Measurements from ENCODE around the gene THSD7A. TPM values are rescaled to one million over a fixed set of nuclear protein-coding genes. Genes with fewer than 3 reads are reported as not detected.

Gene THSD7A
- total and polyA plus RNA-seq, 2 of the 4 experiments (the other 2 are of a cell fraction), result 0.02 to 0.18 TPM

GRCh38 chr7:11591943-11592342 lies 240.1 kb downstream of the THSD7A start:
- H4K8ac ChIP-seq (ENCODE audit: low read depth in 2 of 2, low read length in 2 of 2), result no peak overlapping the region
- H2AFZ ChIP-seq (replicated peaks; ENCODE audit: low read length, poor library complexity), result no peak overlapping the region
- ChIA-PET POLR2A (ENCODE audit: unreplicated experiment) (no interaction called here), CTCF (no interaction called here)
- H4K20me1 ChIP-seq (ENCODE audit: insufficient read depth, low read length), result no peaks in the 10 kb centered on the region
- in situ Hi-C loops (cut with MboI; ENCODE audit: low sequenced_read_pairs), result no loop called here
- no peak overlapping the region for H2BK5ac ChIP-seq (ENCODE audit: low read depth, low read length, poor library complexity, severe bottlenecking)
- no peak overlapping the region for H2BK15ac ChIP-seq (ENCODE audit: low read depth, low read length)
- no peak for TF ChIP-seq RFX5 (IDR thresholded peaks at IDR 0.05; ENCODE audit: low read depth, low read length)
- TF ChIP-seq, protein P1, sequence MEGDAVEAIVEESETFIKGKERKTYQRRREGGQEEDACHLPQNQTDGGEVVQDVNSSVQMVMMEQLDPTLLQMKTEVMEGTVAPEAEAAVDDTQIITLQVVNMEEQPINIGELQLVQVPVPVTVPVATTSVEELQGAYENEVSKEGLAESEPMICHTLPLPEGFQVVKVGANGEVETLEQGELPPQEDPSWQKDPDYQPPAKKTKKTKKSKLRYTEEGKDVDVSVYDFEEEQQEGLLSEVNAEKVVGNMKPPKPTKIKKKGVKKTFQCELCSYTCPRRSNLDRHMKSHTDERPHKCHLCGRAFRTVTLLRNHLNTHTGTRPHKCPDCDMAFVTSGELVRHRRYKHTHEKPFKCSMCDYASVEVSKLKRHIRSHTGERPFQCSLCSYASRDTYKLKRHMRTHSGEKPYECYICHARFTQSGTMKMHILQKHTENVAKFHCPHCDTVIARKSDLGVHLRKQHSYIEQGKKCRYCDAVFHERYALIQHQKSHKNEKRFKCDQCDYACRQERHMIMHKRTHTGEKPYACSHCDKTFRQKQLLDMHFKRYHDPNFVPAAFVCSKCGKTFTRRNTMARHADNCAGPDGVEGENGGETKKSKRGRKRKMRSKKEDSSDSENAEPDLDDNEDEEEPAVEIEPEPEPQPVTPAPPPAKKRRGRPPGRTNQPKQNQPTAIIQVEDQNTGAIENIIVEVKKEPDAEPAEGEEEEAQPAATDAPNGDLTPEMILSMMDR (conservative IDR thresholded peaks at IDR 0.05; ENCODE audit: low read depth, low read length), result no peak
- no peak for TF ChIP-seq BHLHE40 (IDR thresholded peaks at IDR 0.05; ENCODE audit: low read depth, low read length)
- no peak for TF ChIP-seq POLR2A (IDR thresholded peaks at IDR 0.05; ENCODE audit: low read depth, low read length)
- TF ChIP-seq RCOR1 (IDR thresholded peaks at IDR 0.05; ENCODE audit: insufficient replicate concordance, low read length), result no peak
- TF ChIP-seq, protein P2, sequence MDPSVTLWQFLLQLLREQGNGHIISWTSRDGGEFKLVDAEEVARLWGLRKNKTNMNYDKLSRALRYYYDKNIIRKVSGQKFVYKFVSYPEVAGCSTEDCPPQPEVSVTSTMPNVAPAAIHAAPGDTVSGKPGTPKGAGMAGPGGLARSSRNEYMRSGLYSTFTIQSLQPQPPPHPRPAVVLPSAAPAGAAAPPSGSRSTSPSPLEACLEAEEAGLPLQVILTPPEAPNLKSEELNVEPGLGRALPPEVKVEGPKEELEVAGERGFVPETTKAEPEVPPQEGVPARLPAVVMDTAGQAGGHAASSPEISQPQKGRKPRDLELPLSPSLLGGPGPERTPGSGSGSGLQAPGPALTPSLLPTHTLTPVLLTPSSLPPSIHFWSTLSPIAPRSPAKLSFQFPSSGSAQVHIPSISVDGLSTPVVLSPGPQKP (IDR thresholded peaks at IDR 0.05; ENCODE audit: borderline replicate concordance, low read depth, low read length), result no peak
- TF ChIP-seq FOS (IDR thresholded peaks at IDR 0.05; ENCODE audit: low read depth, low read length), result no peak
- no peak for TF ChIP-seq MAFK (IDR thresholded peaks at IDR 0.05; ENCODE audit: low read depth, low read length)
- no peak for TF ChIP-seq SMC3 (IDR thresholded peaks at IDR 0.05; ENCODE audit: low read depth, low read length)
- TF ChIP-seq CHD1 (IDR thresholded peaks at IDR 0.05; ENCODE audit: low read depth, low read length), result no peak
- TF ChIP-seq USF2 (IDR thresholded peaks at IDR 0.05; ENCODE audit: low read depth, low read length), result no peak
- no peak for TF ChIP-seq MXI1 (IDR thresholded peaks at IDR 0.05; ENCODE audit: borderline replicate concordance, low read depth, low read length)
- TF ChIP-seq MAZ (IDR thresholded peaks at IDR 0.05; ENCODE audit: borderline replicate concordance, low read depth, low read length), result no peak
- no peak for TF ChIP-seq NFE2L2 (IDR thresholded peaks at IDR 0.05; ENCODE audit: low read depth, low read length)
- no peak for TF ChIP-seq CEBPB (IDR thresholded peaks at IDR 0.05; ENCODE audit: low read depth, low read length)
- no peaks in the 10 kb centered on the region for H3K9me1 ChIP-seq (ENCODE audit: insufficient read depth, low read length)
- no peak overlapping the region for H2AK5ac ChIP-seq (ENCODE audit: low read depth, low read length)
- dilution Hi-C loops (cut with HindIII; ENCODE audit: low sequenced_read_pairs, unreplicated experiment), result no loop called here
- H4K5ac ChIP-seq (ENCODE audit: low read depth, low read length), result no peak overlapping the region
- no peak overlapping the region for H2AK9ac ChIP-seq (replicated peaks; ENCODE audit: low read depth, low read length, poor library complexity)
- no peak overlapping the region for H3K23ac ChIP-seq (ENCODE audit: low read depth, low read length)
- H3K9ac ChIP-seq (ENCODE audit: low read depth, low read length), result no peak overlapping the region
- H2BK120ac ChIP-seq (ENCODE audit: low read depth, low read length), result no peak overlapping the region
- H3K27ac ChIP-seq (ENCODE audit: insufficient read depth, low read length), result no peak overlapping the region
- H3K9me3 ChIP-seq (ENCODE audit: control insufficient read depth, insufficient read depth, low read length), result peaks cover 3% of the 10 kb centered on the region
- H3K14ac ChIP-seq (replicated peaks; ENCODE audit: low read depth, low read length), result no peak overlapping the region
- no peak overlapping the region for H3K56ac ChIP-seq (ENCODE audit: extremely low read depth, insufficient read depth, low read length)
- H3K36me3 ChIP-seq (ENCODE audit: control insufficient read depth, insufficient read depth, low read length), result no peaks in the 10 kb centered on the region
- ATAC-seq (ENCODE audit: low read depth) (no peak), DNase-seq (no peak)
- no TSS peak for BruUV-seq (replicated peaks)
- intact Hi-C loops (cut with micrococcal nuclease), result no loop called here
- no peak overlapping the region for H3K4me3 ChIP-seq (ENCODE audit: insufficient read depth, low read depth, low read length)
- no peaks in the 10 kb centered on the region for H3K27me3 ChIP-seq (ENCODE audit: control insufficient read depth, insufficient read depth, low read length)
- no peak overlapping the region for H2BK20ac ChIP-seq (ENCODE audit: low read depth, low read length)
- no peaks in the 10 kb centered on the region for H3K4me1 ChIP-seq (ENCODE audit: control insufficient read depth, insufficient read depth, low read length)
- H3K79me1 ChIP-seq (ENCODE audit: low read depth in 1 of 2, low read length in 2 of 2), result no peaks in the 10 kb centered on the region
- H3K4ac ChIP-seq (ENCODE audit: low read depth, low read length), result no peak overlapping the region
- H3K18ac ChIP-seq (ENCODE audit: low read depth, low read length), result no peak overlapping the region
- no peak overlapping the region for H4K91ac ChIP-seq (ENCODE audit: insufficient read depth, low read depth, low read length)
- H3K4me2 ChIP-seq (ENCODE audit: low read depth, low read length), result no peak overlapping the region

Data from IMR-90 (cell line).